GM12801 (cell line): ENCODE data around the gene MAPKBP1.

ENCODE experiments used
- CTCF ChIP-seq: IDR thresholded peaks from one replicate; pipeline ENCODE4 v1.5.1; 2011; ENCODE audit warnings: control low read depth; ENCODE audit not compliant: insufficient read length; ENCODE audit errors: extremely low read depth

MAPKBP1 gene

GRCh38 chr15:41788262-41788661 is 14.0 kb downstream of the MAPKBP1 start:
- TF ChIP-seq CTCF, result no peak

GRCh38 chr15:41789236-41789635 is 15.0 kb downstream of the MAPKBP1 start:
- no peak for TF ChIP-seq CTCF

- no peak for TF ChIP-seq CTCF
These were observed 15.4 kb downstream of the MAPKBP1 start for GRCh38 chr15:41789662-41790061.

GRCh38 chr15:41790169-41790568 is 15.9 kb downstream of the MAPKBP1 start:
- TF ChIP-seq CTCF, result no peak

DNA sequence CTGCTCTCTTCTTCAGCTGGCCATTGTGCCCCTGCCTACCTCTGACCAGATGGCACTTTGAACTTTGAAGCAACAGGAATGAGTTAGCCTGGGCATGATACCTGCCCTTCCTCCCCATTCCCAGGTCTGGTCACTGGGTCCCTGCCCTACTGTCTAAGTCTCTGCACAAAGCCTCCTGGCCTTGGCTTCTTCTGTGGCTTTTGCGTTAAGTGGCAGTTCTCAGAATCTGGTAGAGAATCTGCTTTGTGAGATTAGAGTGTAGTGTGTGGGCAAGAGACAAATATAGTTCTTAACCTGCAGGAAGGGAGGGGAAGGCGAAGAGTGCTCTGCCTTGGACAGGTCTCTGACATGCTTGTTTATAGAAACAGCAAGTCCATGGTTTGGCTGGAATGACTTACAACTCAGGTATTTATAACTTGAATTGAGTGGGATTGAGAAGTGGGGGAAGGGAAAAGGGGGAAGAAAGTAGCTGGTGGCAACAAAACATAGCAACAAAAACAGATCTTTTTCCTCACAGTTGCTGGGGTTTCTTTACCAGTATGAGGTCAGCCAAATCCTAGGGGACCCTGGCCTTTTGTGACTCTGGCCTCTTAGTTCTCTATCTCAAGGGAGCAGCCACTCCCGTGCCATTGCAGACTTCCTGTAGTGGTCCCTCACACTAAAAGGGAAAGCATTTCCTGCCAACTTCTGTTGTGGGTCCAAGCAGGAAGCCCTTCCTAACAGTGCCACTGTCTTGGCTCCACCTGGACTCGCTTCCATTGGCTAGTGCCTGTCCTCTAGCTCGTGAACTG is 16.7 kb downstream of the MAPKBP1 start:
- no peak for TF ChIP-seq CTCF

DNA sequence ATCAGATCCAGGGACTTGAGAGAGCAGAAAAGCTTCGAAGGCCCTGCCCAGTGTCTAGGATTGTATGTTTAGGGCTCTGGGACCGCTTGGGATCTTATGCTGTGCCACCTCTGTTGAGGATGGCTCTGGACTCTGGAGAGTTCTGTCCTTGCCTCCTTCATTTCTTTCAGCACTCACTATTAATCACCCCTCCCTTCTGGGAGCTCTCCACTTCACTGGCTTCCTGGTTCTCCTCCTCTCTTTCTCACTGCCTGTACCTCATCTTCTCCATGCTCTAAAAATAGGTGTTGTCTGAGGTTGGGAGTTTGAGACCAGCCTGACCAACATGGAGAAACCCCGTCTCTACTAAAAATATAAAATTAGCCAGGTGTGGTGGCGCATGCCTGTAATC is 17.3 kb downstream of the MAPKBP1 start:
- no peak for TF ChIP-seq CTCF

DNA sequence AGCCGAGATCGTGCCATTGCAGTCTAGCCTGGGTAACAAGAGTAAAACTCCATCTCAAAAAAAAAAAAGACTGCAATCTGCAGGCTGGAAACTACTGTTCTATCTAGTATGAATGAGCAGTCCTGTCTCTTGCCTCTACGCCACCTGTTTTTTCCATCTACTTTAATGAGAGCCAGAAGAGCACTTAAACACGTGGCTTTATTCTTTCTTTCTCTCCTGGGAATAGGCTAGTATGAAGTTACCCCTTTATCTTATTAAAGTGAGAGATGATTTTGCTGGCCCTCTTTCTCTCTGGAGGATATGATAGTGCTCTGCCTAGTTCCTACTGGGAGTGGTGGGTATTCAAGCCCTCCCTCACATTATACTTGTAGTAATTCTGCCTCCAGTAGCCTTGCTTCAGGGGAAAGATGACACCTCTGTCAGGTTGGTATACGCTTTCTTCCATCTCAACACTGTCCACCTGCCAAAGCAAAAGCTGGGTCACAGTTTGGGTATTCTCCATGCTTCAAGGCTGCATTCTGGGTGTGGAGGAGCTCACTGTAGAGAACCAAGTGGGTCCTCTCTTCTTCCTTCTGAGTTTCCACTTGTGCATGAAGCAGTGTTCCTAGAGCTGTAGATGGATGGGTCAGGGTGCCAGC is 17.8 kb downstream of the MAPKBP1 start:
- TF ChIP-seq CTCF, result no peak
